Fibroblast of villous mesenchyme (primary cell): ENCODE data around the gene MRE11. TPM values are rescaled to one million over a fixed set of nuclear protein-coding genes. Genes with fewer than 3 reads are reported as not detected.

ENCODE experiments used
- DNase-seq: peaks from one replicate; pipeline ENCODE4 v3.0.0-alpha.2; 2010; ENCODE audit warnings: low read depth
- H3K4me3 ChIP-seq: 2 replicates; pipeline ENCODE4 v1.5.1; 2011; ENCODE audit warnings: low read depth, mild to moderate bottlenecking, low read length
- total RNA-seq: library from RNA; depleted of rRNA; stranded (reverse); fragments of >200 nt; gene quantifications from 2 replicates; pipeline ENCODE4 v1.2.3, GENCODE V29; 2012
- TF ChIP-seq, protein P1 (sequence below): IDR thresholded peaks from 2 replicates; pipeline ENCODE4 v1.5.1; 2012; ENCODE audit warnings: low read depth, mild to moderate bottlenecking, low read length; ENCODE audit not compliant: insufficient read depth

MRE11 gene
- total RNA-seq, 1 donor, result 11.7 TPM

GRCh38 chr11:94519478-94520084 is 25.9 kb upstream of the MRE11 start:
- TF ChIP-seq, protein P1, sequence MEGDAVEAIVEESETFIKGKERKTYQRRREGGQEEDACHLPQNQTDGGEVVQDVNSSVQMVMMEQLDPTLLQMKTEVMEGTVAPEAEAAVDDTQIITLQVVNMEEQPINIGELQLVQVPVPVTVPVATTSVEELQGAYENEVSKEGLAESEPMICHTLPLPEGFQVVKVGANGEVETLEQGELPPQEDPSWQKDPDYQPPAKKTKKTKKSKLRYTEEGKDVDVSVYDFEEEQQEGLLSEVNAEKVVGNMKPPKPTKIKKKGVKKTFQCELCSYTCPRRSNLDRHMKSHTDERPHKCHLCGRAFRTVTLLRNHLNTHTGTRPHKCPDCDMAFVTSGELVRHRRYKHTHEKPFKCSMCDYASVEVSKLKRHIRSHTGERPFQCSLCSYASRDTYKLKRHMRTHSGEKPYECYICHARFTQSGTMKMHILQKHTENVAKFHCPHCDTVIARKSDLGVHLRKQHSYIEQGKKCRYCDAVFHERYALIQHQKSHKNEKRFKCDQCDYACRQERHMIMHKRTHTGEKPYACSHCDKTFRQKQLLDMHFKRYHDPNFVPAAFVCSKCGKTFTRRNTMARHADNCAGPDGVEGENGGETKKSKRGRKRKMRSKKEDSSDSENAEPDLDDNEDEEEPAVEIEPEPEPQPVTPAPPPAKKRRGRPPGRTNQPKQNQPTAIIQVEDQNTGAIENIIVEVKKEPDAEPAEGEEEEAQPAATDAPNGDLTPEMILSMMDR, result peak; percentile 56
- H3K4me3 ChIP-seq, result no peak overlapping the region
- DNase-seq, result peak; percentile 38

DNA sequence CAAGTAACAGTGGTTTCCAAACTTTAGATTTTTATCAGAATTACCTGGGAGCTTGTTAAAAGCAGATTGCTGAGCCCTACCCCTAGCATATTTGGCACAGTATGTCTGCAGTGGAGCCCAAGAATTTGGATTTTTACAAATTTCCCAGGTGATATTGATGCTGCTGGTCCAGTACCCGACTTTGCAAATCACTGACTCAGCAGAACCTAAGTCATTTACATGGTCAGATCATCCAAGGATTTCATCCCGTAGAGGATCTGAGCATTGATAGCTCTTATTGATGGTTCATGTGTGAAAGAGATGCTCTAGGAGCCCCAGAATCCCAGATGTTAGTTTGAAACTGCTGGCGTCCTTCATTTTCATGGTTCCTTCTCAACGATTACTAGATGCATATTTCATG is 24.7 kb upstream of the MRE11 start:
- TF ChIP-seq, protein P1, result no peak
- no peak for DNase-seq
- no peak overlapping the region for H3K4me3 ChIP-seq

DNA sequence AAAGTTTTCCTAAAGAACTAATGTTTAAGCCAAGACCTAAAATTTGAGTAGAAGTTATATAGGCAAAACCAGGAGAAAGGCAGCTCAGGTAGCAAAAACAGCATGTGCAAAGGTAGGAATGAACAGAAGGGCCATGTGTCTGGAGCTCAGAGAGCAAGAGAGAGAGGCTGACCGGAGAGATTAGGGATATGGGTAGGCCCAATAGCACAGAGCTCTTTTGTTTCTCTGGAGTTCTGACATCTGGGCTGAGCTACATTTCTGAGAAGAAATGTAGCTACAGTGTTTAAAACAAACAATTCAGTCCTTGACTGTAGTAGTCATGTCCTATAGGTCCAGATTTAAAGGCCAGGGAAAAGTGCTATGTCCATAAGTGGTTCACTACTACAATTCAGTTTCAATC is 23.1 kb upstream of the MRE11 start:
- no peak for DNase-seq
- TF ChIP-seq, protein P1, result no peak
- H3K4me3 ChIP-seq, result no peak overlapping the region

DNA sequence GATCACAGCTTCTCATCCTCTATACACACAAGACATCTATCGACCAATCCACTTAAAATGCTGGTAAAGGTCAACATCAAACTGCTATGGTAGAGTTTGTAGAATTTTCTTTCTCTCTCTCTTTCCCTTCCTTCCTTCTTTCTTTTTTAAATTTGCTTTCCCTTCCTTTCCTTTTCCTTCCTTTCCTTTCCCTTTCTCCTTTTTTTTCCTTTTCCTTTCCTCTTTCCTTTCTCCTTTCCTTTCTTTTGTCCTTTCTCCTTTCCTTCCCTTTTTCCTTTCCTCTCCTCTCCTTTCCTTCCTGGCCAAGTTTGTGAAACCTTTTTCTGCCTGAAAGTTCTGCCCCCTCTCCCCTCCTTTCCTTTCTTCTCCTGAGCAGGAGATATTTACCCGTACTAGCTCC is 21.8 kb upstream of the MRE11 start:
- H3K4me3 ChIP-seq, result no peak overlapping the region
- TF ChIP-seq, protein P1, result no peak
- no peak for DNase-seq

- H3K4me3 ChIP-seq, result no peak overlapping the region
Measured at GRCh38 chr11:94513091-94513490, 19.4 kb upstream of the MRE11 start.

GRCh38 chr11:94511932-94512781 is 18.5 kb upstream of the MRE11 start, which contains the start of gene C11orf97:
Gene C11orf97, plus strand, starts transcription at chr11:94512461. Its CDS starts 68 bp downstream, at chr11:94512529.
- TF ChIP-seq, protein P1, result no peak
- peak; percentile 24 for DNase-seq
- peak within 1 kb of the TSS; percentile 61 for H3K4me3 ChIP-seq

More at GRCh38 chr11:94513091-94513490, 19.4 kb upstream of the MRE11 start:
- DNase-seq, result no peak
- TF ChIP-seq, protein P1, result no peak
